GM23338 (cell line): ENCODE data around the gene CCNG1.

Experiments used
- CREB1 ChIP-seq: fragments of 250-450 bp; sonication (Bioruptor Pico); IDR thresholded peaks from 2 replicates; pipeline ENCODE4 v1.5.0; 2020; ENCODE audit warnings: low read depth, mild to moderate bottlenecking, moderate library complexity
- CTCF ChIP-seq, 2 experiments: fragments of 200-600 bp in 1 of 2; sonication (generic) in 1 of 2; conservative IDR thresholded peaks; 2 replicates each; pipeline versions ENCODE4 v1.5.1 to v1.6.1; 2016 to 2017; ENCODE audit warnings: antibody characterized with exemption in 2 of 2, low read depth in 2 of 2, mild to moderate bottlenecking in 2 of 2, moderate library complexity in 1 of 2
- ETS1 ChIP-seq: IDR thresholded peaks from 2 replicates; pipeline ENCODE4 v1.6.1; 2016; ENCODE audit warnings: antibody characterized with exemption
- EZH2 ChIP-seq: fragments of 200-600 bp; sonication (generic); IDR thresholded peaks from one replicate; pipeline ENCODE4 v1.8.0; 2017; ENCODE audit warnings: antibody characterized with exemption, mild to moderate bottlenecking, low read depth; ENCODE audit not compliant: unreplicated experiment
- EZH2phosphoT487 ChIP-seq: fragments of 200-600 bp; sonication (generic); IDR thresholded peaks from one replicate; pipeline ENCODE4 v1.8.1; 2018; ENCODE audit warnings: antibody characterized with exemption; ENCODE audit not compliant: unreplicated experiment
- JUNB ChIP-seq: IDR thresholded peaks from one replicate; pipeline ENCODE4 v1.6.1; 2016; ENCODE audit warnings: antibody characterized with exemption; ENCODE audit not compliant: unreplicated experiment
- POLR2AphosphoS5 ChIP-seq: IDR thresholded peaks from 2 replicates; pipeline ENCODE4 v1.6.1; 2016; ENCODE audit warnings: antibody characterized with exemption, low read depth
- REST ChIP-seq: IDR thresholded peaks from one replicate; pipeline ENCODE4 v1.6.1; 2018; ENCODE audit warnings: antibody characterized with exemption; ENCODE audit not compliant: unreplicated experiment
- STAT1 ChIP-seq: IDR thresholded peaks from one replicate; pipeline ENCODE4 v1.6.1; 2016; ENCODE audit warnings: antibody characterized with exemption; ENCODE audit not compliant: unreplicated experiment
- ZNF114 ChIP-seq: fragments of 250-450 bp; sonication (Bioruptor Pico); IDR thresholded peaks from 2 replicates; pipeline ENCODE4 v1.5.0; 2020; ENCODE audit warnings: mild to moderate bottlenecking, moderate library complexity

GRCh38 chr5:163409384-163409783 is 28.0 kb upstream of the CCNG1 start:
- TF ChIP-seq CTCF (conservative IDR thresholded peaks at IDR 0.05; ENCODE audit: low read depth in 2 of 2): no peak
- TF ChIP-seq REST: no peak
- no peak for TF ChIP-seq ZNF114 (CRISPR knock-in tag)
- TF ChIP-seq EZH2: no peak
- TF ChIP-seq STAT1: no peak
- no peak for TF ChIP-seq POLR2AphosphoS5
- no peak for TF ChIP-seq CREB1 (CRISPR knock-in tag)
- TF ChIP-seq ETS1: no peak
- TF ChIP-seq JUNB: no peak
- no peak for TF ChIP-seq EZH2phosphoT487
